Fibroblast of lung (primary cell): Measurements from ENCODE around the gene CREB5. TPM values are rescaled to one million over a fixed set of nuclear protein-coding genes. Genes with fewer than 3 reads are reported as not detected.

Experiments used
- DNase-seq, 2 donors: peaks; one replicate each; pipeline versions ENCODE4 v3.0.0 to v3.0.0-alpha.2; 2010; ENCODE audit warnings: low read depth in 2 of 2
- H2AFZ ChIP-seq: 2 replicates; pipeline ENCODE4 v1.5.1; 2012; ENCODE audit warnings: low read length, control low read depth, inconsistent platforms
- H3K27ac ChIP-seq: 2 replicates; pipeline ENCODE4 v1.5.1; 2011; ENCODE audit warnings: low read length, control low read depth; ENCODE audit not compliant: insufficient read depth
- H3K27me3 ChIP-seq: 2 replicates; pipeline ENCODE4 v1.5.1; 2011; ENCODE audit warnings: mild to moderate bottlenecking, low read length; ENCODE audit not compliant: control insufficient read depth, insufficient read depth
- H3K36me3 ChIP-seq: 2 replicates; pipeline ENCODE4 v1.5.1; 2011; ENCODE audit warnings: low read length; ENCODE audit not compliant: control insufficient read depth, insufficient read depth
- H3K4me1 ChIP-seq: 2 replicates; pipeline ENCODE4 v1.5.1; 2011; ENCODE audit warnings: low read length; ENCODE audit not compliant: control insufficient read depth, insufficient read depth; ENCODE audit errors: extremely low read depth
- H3K4me2 ChIP-seq: 2 replicates; pipeline ENCODE4 v1.5.1; 2011; ENCODE audit warnings: low read length, control low read depth; ENCODE audit not compliant: insufficient read depth; ENCODE audit errors: extremely low read depth
- H3K4me3 ChIP-seq, 4 experiments: fragments of 200-600 bp in 1 of 4; sonication (generic) in 1 of 4; replicated peaks in 1 of 4; 2 replicates each; pipeline ENCODE4 v1.5.1; 2011 to 2016; ENCODE audit warnings: low read length in 4 of 4, low read depth in 3 of 4, mild to moderate bottlenecking in 3 of 4, control low read depth in 2 of 4, inconsistent platforms in 1 of 4, mixed read lengths in 1 of 4; ENCODE audit not compliant: insufficient read depth in 1 of 4; ENCODE audit errors: control extremely low read depth in 1 of 4
- H3K79me2 ChIP-seq: 2 replicates; pipeline ENCODE4 v1.5.1; 2012; ENCODE audit warnings: mild to moderate bottlenecking, low read length, inconsistent platforms; ENCODE audit not compliant: control insufficient read depth, insufficient read depth
- H3K9ac ChIP-seq: 2 replicates; pipeline ENCODE4 v1.5.1; 2011; ENCODE audit warnings: mild to moderate bottlenecking, low read length, control low read depth; ENCODE audit not compliant: insufficient read depth
- H3K9me3 ChIP-seq: 2 replicates; pipeline ENCODE4 v1.5.1; 2012; ENCODE audit warnings: low read depth, low read length; ENCODE audit not compliant: control insufficient read depth, insufficient read depth
- H4K20me1 ChIP-seq: 2 replicates; pipeline ENCODE4 v1.5.1; 2011; ENCODE audit warnings: low read length; ENCODE audit not compliant: control insufficient read depth, insufficient read depth; ENCODE audit errors: extremely low read depth
- EZH2 ChIP-seq: IDR thresholded peaks from 2 replicates; pipeline ENCODE4 v1.5.1; 2012; ENCODE audit warnings: low read length, control low read depth, mild to moderate bottlenecking; ENCODE audit errors: missing control alignments
- polyA plus RNA-seq, 2 donors: library from polyadenylated mRNA; depleted of rRNA in 1 of 2; stranded (reverse) in 1 of 2; unstranded in 1 of 2; fragments of >200 nt; gene quantifications; 2 replicates each; pipeline ENCODE4 v1.2.1, GENCODE V29; 2011 to 2012; ENCODE audit warnings: missing spikeins in 1 of 2
- total RNA-seq: library from RNA; depleted of rRNA; stranded (reverse); fragments of >200 nt; gene quantifications from 2 replicates; pipeline ENCODE4 v1.2.1, GENCODE V29; 2014
- TF ChIP-seq, protein P1 (sequence below), 2 donors: IDR thresholded peaks in 1 of 2; conservative IDR thresholded peaks in 1 of 2; 1 replicate in 1 of 2; 2 replicates in 1 of 2; pipeline ENCODE4 v1.5.1; 2011 to 2012; ENCODE audit warnings: low read length in 2 of 2, control low read depth in 1 of 2, inconsistent platforms in 1 of 2, low read depth in 1 of 2, mild to moderate bottlenecking in 1 of 2

Gene CREB5
- total and polyA plus RNA-seq, 2 donors (not counting 1 experiment from before 2014, with no cell fraction given): 8.2 to 28.4 TPM

DNA sequence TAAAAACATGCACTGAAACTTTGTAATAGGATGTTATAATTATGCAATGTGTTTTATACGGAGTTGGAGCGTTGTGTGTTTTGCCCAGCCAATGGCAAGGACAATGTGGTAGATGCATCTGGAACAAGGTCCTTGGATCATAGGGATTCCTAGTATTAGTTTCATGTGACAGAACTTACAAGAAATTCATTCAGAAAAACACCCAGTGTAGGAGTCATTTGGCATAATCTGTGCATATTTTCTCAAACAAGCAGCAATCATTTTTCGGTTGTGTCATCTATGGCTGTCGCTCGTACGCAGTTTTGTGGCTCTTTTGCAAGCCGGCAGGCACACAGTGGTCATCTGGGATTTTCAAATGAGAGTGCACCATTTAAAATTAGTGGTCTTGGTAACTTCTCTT lies 19.8 kb downstream of the CREB5 start:
- H3K9ac ChIP-seq: no peak overlapping the region
- DNase-seq: no peak
- H3K4me3 ChIP-seq: no peak overlapping the region
- H3K27me3 ChIP-seq: no peaks in the 10 kb centered on the region
- H4K20me1 ChIP-seq: no peaks in the 10 kb centered on the region
- no peaks in the 10 kb centered on the region for H3K4me1 ChIP-seq
- no peaks in the 10 kb centered on the region for H3K36me3 ChIP-seq
- no peaks in the 10 kb centered on the region for H3K79me2 ChIP-seq
- no peak overlapping the region for H2AFZ ChIP-seq
- no peak overlapping the region for H3K4me2 ChIP-seq
- no peak overlapping the region for H3K27ac ChIP-seq
- no peaks in the 10 kb centered on the region for H3K9me3 ChIP-seq
- no peak for TF ChIP-seq EZH2
- TF ChIP-seq, protein P1, sequence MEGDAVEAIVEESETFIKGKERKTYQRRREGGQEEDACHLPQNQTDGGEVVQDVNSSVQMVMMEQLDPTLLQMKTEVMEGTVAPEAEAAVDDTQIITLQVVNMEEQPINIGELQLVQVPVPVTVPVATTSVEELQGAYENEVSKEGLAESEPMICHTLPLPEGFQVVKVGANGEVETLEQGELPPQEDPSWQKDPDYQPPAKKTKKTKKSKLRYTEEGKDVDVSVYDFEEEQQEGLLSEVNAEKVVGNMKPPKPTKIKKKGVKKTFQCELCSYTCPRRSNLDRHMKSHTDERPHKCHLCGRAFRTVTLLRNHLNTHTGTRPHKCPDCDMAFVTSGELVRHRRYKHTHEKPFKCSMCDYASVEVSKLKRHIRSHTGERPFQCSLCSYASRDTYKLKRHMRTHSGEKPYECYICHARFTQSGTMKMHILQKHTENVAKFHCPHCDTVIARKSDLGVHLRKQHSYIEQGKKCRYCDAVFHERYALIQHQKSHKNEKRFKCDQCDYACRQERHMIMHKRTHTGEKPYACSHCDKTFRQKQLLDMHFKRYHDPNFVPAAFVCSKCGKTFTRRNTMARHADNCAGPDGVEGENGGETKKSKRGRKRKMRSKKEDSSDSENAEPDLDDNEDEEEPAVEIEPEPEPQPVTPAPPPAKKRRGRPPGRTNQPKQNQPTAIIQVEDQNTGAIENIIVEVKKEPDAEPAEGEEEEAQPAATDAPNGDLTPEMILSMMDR (conservative IDR thresholded peaks at IDR 0.05 in 1 of 2, IDR thresholded peaks at IDR 0.05 in 1 of 2; ENCODE audit: low read depth in 1 of 2, low read length in 2 of 2): no peak

DNA sequence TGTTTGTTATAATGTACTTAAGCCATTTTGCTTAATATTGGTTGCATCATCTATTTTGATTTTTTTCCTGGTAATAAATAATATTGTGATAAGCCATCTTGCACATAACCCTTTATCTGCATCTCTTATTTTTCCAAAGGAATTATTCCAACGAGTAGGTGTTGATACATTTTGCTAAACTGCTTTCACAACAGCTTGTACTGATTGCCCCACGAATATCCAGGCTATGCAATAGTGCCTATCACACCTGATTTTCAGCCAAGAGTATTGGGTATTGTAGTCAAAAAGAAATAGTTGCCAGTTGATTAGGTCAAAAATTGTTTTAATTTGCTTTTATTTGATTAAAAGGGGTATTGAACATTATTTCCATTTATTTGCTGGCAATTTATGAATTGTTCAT lies 20.7 kb downstream of the CREB5 start:
- Histone ChIP-seq H3K79me2 (no peaks in the 10 kb centered on the region), H2AFZ (no peak overlapping the region), H3K27ac (no peak overlapping the region), H3K27me3 (no peaks in the 10 kb centered on the region), H4K20me1 (no peaks in the 10 kb centered on the region), H3K9me3 (no peaks in the 10 kb centered on the region), H3K36me3 (no peaks in the 10 kb centered on the region), H3K4me2 (no peak overlapping the region), H3K4me3 (no peak overlapping the region), H3K4me1 (no peaks in the 10 kb centered on the region), H3K9ac (no peak overlapping the region)
- TF ChIP-seq, protein P1 (conservative IDR thresholded peaks at IDR 0.05 in 1 of 2, IDR thresholded peaks at IDR 0.05 in 1 of 2; ENCODE audit: low read depth in 1 of 2, low read length in 2 of 2): no peak
- no peak for TF ChIP-seq EZH2
- DNase-seq: no peak

DNA sequence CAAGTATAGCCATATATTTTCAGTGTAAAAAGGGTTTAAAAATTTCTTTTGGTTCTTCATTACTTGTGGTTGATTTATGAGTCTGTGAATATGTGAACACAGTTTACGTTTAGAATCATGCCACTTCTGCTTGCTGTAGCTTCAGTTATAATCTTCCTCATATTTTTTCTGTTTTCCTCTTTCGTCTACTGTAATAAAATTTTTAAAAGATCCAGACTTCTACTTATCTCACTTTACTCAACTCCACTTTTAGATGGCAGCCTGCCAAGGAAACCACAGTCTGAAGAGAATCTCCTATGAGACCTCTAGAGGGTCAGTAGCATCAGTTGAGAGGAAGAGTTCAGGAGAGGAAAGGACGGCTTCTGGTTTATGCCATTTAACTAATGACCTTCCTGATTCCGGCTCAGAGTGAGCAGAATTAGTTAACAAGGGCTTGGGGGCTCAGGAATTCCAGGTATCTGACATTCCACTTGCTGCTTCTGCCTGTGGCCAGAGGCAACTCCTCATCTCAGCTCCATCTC lies 21.4 kb downstream of the CREB5 start:
- no peaks in the 10 kb centered on the region for H3K36me3 ChIP-seq
- no peak overlapping the region for H3K4me2 ChIP-seq
- no peak overlapping the region for H3K4me3 ChIP-seq
- TF ChIP-seq, protein P1 (conservative IDR thresholded peaks at IDR 0.05 in 1 of 2, IDR thresholded peaks at IDR 0.05 in 1 of 2; ENCODE audit: low read depth in 1 of 2, low read length in 2 of 2): no peak
- TF ChIP-seq EZH2: no peak
- no peaks in the 10 kb centered on the region for H3K4me1 ChIP-seq
- H3K27ac ChIP-seq: no peak overlapping the region
- no peaks in the 10 kb centered on the region for H4K20me1 ChIP-seq
- no peak overlapping the region for H2AFZ ChIP-seq
- H3K9me3 ChIP-seq: no peaks in the 10 kb centered on the region
- no peaks in the 10 kb centered on the region for H3K79me2 ChIP-seq
- peak; percentile 31 to 59 for DNase-seq
- H3K9ac ChIP-seq: no peak overlapping the region
- H3K27me3 ChIP-seq: no peaks in the 10 kb centered on the region
